ENCODE data around the gene APOM. TPM values are rescaled to one million over a fixed set of nuclear protein-coding genes. Genes with fewer than 3 reads are reported as not detected.

Gene APOM
- total and polyA plus RNA-seq, 2 of the 4 experiments (the other 2 are of a cell fraction): 1.4 to 3.8 TPM

GRCh38 chr6:31643818-31644454 lies 11.8 kb upstream of the APOM start:
- no peak overlapping the region for H3K56ac ChIP-seq (ENCODE audit: extremely low read depth, insufficient read depth, low read length)
- intact Hi-C loops (cut with micrococcal nuclease) (no loop called here), dilution Hi-C loops (cut with HindIII; ENCODE audit: low sequenced_read_pairs, unreplicated experiment) (no loop called here), in situ Hi-C loops (cut with MboI; ENCODE audit: low sequenced_read_pairs) (no loop called here)
- no peak overlapping the region for H2AK5ac ChIP-seq (ENCODE audit: low read depth, low read length)
- no peak overlapping the region for H2BK5ac ChIP-seq (ENCODE audit: low read depth, low read length, poor library complexity, severe bottlenecking)
- H2AFZ ChIP-seq (replicated peaks; ENCODE audit: low read length, poor library complexity): no peak overlapping the region
- no peak overlapping the region for H2BK20ac ChIP-seq (ENCODE audit: low read depth, low read length)
- 83% methylated on average over 1 of the region's 17 CpGs; no CpG with 5 or more reads in 1 of the 2 experiments for WGBS, 2 experiments (ENCODE audit: extremely low coverage in 2 of 2, insufficient read length in 1 of 2)
- no peak overlapping the region for H2AK9ac ChIP-seq (replicated peaks; ENCODE audit: low read depth, low read length, poor library complexity)
- no peak overlapping the region for H3K27ac ChIP-seq (ENCODE audit: insufficient read depth, low read length)
- H3K4me1 ChIP-seq (ENCODE audit: control insufficient read depth, insufficient read depth, low read length): no peaks in the 10 kb centered on the region; the same call in 1 of the 2 replicates
- H4K20me1 ChIP-seq (ENCODE audit: insufficient read depth, low read length): peaks cover 5% of the 10 kb centered on the region; the same call in 1 of the 2 replicates
- H3K9ac ChIP-seq (ENCODE audit: low read depth, low read length): no peak overlapping the region
- H3K9me3 ChIP-seq (ENCODE audit: control insufficient read depth, insufficient read depth, low read length): no peaks in the 10 kb centered on the region
- no peak overlapping the region for H3K23ac ChIP-seq (ENCODE audit: low read depth, low read length)
- ChIA-PET POLR2A (ENCODE audit: unreplicated experiment) (no interaction called here), CTCF (no interaction called here)
- H4K5ac ChIP-seq (ENCODE audit: low read depth, low read length): no peak overlapping the region
- no peak overlapping the region for H3K18ac ChIP-seq (ENCODE audit: low read depth, low read length)
- no peaks in the 10 kb centered on the region for H3K27me3 ChIP-seq (ENCODE audit: control insufficient read depth, insufficient read depth, low read length)
- H2BK15ac ChIP-seq (ENCODE audit: low read depth, low read length): no peak overlapping the region
- H4K8ac ChIP-seq (ENCODE audit: low read depth in 2 of 2, low read length in 2 of 2): no peak overlapping the region
- peaks cover 10 to 19% of the 10 kb centered on the region in 2 experiments; a peak in 3 of 4 replicates for H3K79me1 ChIP-seq (ENCODE audit: low read depth in 1 of 2, low read length in 2 of 2)
- TF ChIP-seq RFX5 (IDR thresholded peaks at IDR 0.05; ENCODE audit: low read depth, low read length): no peak
- TF ChIP-seq MXI1 (IDR thresholded peaks at IDR 0.05; ENCODE audit: borderline replicate concordance, low read depth, low read length): no peak
- TF ChIP-seq SMC3 (IDR thresholded peaks at IDR 0.05; ENCODE audit: low read depth, low read length): no peak
- TF ChIP-seq FOS (IDR thresholded peaks at IDR 0.05; ENCODE audit: low read depth, low read length): no peak
- TF ChIP-seq CTCF (conservative IDR thresholded peaks at IDR 0.05; ENCODE audit: low read depth, low read length): no peak
- TF ChIP-seq CEBPB (IDR thresholded peaks at IDR 0.05; ENCODE audit: low read depth, low read length): no peak
- TF ChIP-seq RAD21 (IDR thresholded peaks at IDR 0.05; ENCODE audit: low read length): no peak
- no peak for TF ChIP-seq CHD1 (IDR thresholded peaks at IDR 0.05; ENCODE audit: low read depth, low read length)
- TF ChIP-seq MAFK (IDR thresholded peaks at IDR 0.05; ENCODE audit: low read depth, low read length): no peak
- no peak overlapping the region for H4K91ac ChIP-seq (ENCODE audit: insufficient read depth, low read depth, low read length)
- no peak overlapping the region for H3K4me2 ChIP-seq (ENCODE audit: low read depth, low read length)
- H3K9me1 ChIP-seq (ENCODE audit: insufficient read depth, low read length): 0 out of 2 replicates have a peak, but pooled peaks cover 3% of the 10 kb centered on the region
- H3K36me3 ChIP-seq (ENCODE audit: control insufficient read depth, insufficient read depth, low read length): peaks cover 83% of the 10 kb centered on the region
- no peak overlapping the region for H3K14ac ChIP-seq (replicated peaks; ENCODE audit: low read depth, low read length)
- H2BK120ac ChIP-seq (ENCODE audit: low read depth, low read length): no peak overlapping the region
- BruUV-seq (replicated peaks): no TSS peak
- H3K4me3 ChIP-seq (ENCODE audit: insufficient read depth, low read depth, low read length): no peak overlapping the region
- DNase-seq (no peak), ATAC-seq (ENCODE audit: low read depth) (no peak)
- no peak overlapping the region for H3K4ac ChIP-seq (ENCODE audit: low read depth, low read length)

All from IMR-90 (cell line).